Esophagus muscularis mucosa (tissue), 4 donors: ENCODE data around the gene GRIA4. TPM values are rescaled to one million over a fixed set of nuclear protein-coding genes. Genes with fewer than 3 reads are reported as not detected.

Experiments
- DNase-seq: peaks from one replicate; pipeline ENCODE4 v3.0.0-alpha.2; 2017; ENCODE audit errors: extremely low spot score
- H3K27ac ChIP-seq, 4 donors: fragments of 200-600 bp; sonication (generic); replicated peaks in 1 of 4; 1 replicate in 3 of 4; 2 replicates in 1 of 4; pipeline ENCODE4 v1.5.1; 2016 to 2019; ENCODE audit warnings: mild to moderate bottlenecking in 1 of 4
- H3K27me3 ChIP-seq, 4 donors: fragments of 200-600 bp; sonication (generic); one replicate each; pipeline versions ENCODE4 v1.5.1 to v1.6.0; 2016 to 2019
- H3K36me3 ChIP-seq, 4 donors: fragments of 200-600 bp; sonication (generic); one replicate each; pipeline ENCODE4 v1.5.1; 2016 to 2019
- H3K4me1 ChIP-seq, 4 donors: fragments of 200-600 bp; sonication (generic); one replicate each; pipeline ENCODE4 v1.5.1; 2016 to 2019
- H3K4me3 ChIP-seq, 4 donors: fragments of 200-600 bp; sonication (generic); 1 replicate in 2 of 4; 2 replicates in 2 of 4; pipeline ENCODE4 v1.5.1; 2016 to 2019; ENCODE audit warnings: mild to moderate bottlenecking in 4 of 4, moderate library complexity in 1 of 4
- H3K9me3 ChIP-seq, 4 donors: fragments of 200-600 bp; sonication (generic); 1 replicate in 3 of 4; 2 replicates in 1 of 4; pipeline ENCODE4 v1.5.1; 2016 to 2019
- CTCF ChIP-seq, 3 experiments: fragments of 200-600 bp in 2 of 3; fragments of 450-650 bp in 1 of 3; sonication (generic) in 2 of 3; IDR thresholded peaks; one replicate each; pipeline ENCODE4 v1.5.1; 2017 to 2019; ENCODE audit warnings: antibody characterized with exemption in 3 of 3, mild to moderate bottlenecking in 2 of 3, moderate library complexity in 1 of 3
- EP300 ChIP-seq: sonication (generic); formaldehyde crosslinking; IDR thresholded peaks from one replicate; pipeline ENCODE4 v1.6.1; 2017; ENCODE audit warnings: antibody characterized with exemption
- POLR2A ChIP-seq: fragments of 450-650 bp; IDR thresholded peaks from one replicate; pipeline ENCODE4 v1.6.1; 2017; ENCODE audit warnings: antibody characterized with exemption, moderate library complexity, mild to moderate bottlenecking, low read depth
- POLR2AphosphoS5 ChIP-seq, 2 donors: sonication (generic); formaldehyde crosslinking; IDR thresholded peaks; one replicate each; pipeline ENCODE4 v1.6.1; 2017; ENCODE audit warnings: antibody characterized with exemption in 2 of 2
- WGBS: methylation state at CpG from one replicate; pipeline ENCODE4 v1.1.5; 2018; 5-methylcytosine and 5-hydroxymethylcytosine counted together
- intact Hi-C: fragments of 100-400 bp; cut with DNase I; formaldehyde crosslinking; loops from one replicate; pipeline ENCODE4 v1.15.1; 2023
- total RNA-seq, 4 donors: library from RNA; depleted of rRNA; stranded (reverse); fragments of >200 nt; gene quantifications; one replicate each; pipeline versions ENCODE4 v1.1.0 to v1.2.1, GENCODE V29; 2016

GRIA4 gene
- total RNA-seq, result under 1 TPM in 1 of 4 donors, not detected in 3; 0.33 TPM

GRCh38 chr11:105609832-105610781, at the start of gene GRIA4:
Gene GRIA4 (plus strand): TSS chr11:105610073. CDS start chr11:105610998, 925 bp downstream.
- Histone ChIP-seq H3K4me3 (peak within 1 kb of the TSS; percentile 47 to 54 (median 48)), H3K9me3 (no peaks in the 10 kb centered on the region), H3K36me3 (no peaks in the 10 kb centered on the region), H3K27me3 (peaks cover 0 to 48% (median 15%) of the 10 kb centered on the region in 4 donors), H3K27ac (no peak within 1 kb of the TSS), H3K4me1 (peaks cover 14 to 28% (median 25%) of the 10 kb centered on the region in 4 donors)
- DNase-seq, result no peak
- no peak for TF ChIP-seq CTCF (IDR thresholded peaks at IDR 0.05)
- TF ChIP-seq POLR2A, result no peak
- no peak for TF ChIP-seq EP300
- TF ChIP-seq POLR2AphosphoS5 (IDR thresholded peaks at IDR 0.05), result no peak
- WGBS, result under 1% methylated on average over 23 of the region's 54 CpGs
- intact Hi-C loops, result no loop called here

GRCh38 chr11:105573091-105573490, 36.8 kb upstream of the GRIA4 start:
- no peaks in the 10 kb centered on the region for H3K4me1 ChIP-seq
- H3K27ac ChIP-seq, result no peak overlapping the region
- 74% methylated on average over 3 of the region's 3 CpGs for WGBS
- no peak for TF ChIP-seq EP300
- TF ChIP-seq POLR2AphosphoS5 (IDR thresholded peaks at IDR 0.05), result no peak
- no peak for TF ChIP-seq CTCF (IDR thresholded peaks at IDR 0.05)
- TF ChIP-seq POLR2A, result no peak
- no peaks in the 10 kb centered on the region for H3K36me3 ChIP-seq
- H3K27me3 ChIP-seq, result no peaks in the 10 kb centered on the region
- intact Hi-C loops, result no loop called here
- DNase-seq, result no peak
- H3K9me3 ChIP-seq, result no peaks in the 10 kb centered on the region
- H3K4me3 ChIP-seq, result no peak overlapping the region

- H3K27ac ChIP-seq, result no peak overlapping the region
- H3K9me3 ChIP-seq, result no peaks in the 10 kb centered on the region
- no peak overlapping the region for H3K4me3 ChIP-seq
- 91% methylated on average over 3 of the region's 3 CpGs for WGBS
- no peaks in the 10 kb centered on the region for H3K4me1 ChIP-seq
- H3K36me3 ChIP-seq, result no peaks in the 10 kb centered on the region
- TF ChIP-seq EP300 (no peak), POLR2A (no peak), CTCF (IDR thresholded peaks at IDR 0.05) (no peak), POLR2AphosphoS5 (IDR thresholded peaks at IDR 0.05) (no peak)
- no peaks in the 10 kb centered on the region for H3K27me3 ChIP-seq
- DNase-seq, result no peak
- intact Hi-C loops, result no loop called here
Measured at GRCh38 chr11:105574974-105575373, 34.9 kb upstream of the GRIA4 start.

GRCh38 chr11:105577641-105578040, 32.2 kb upstream of the GRIA4 start:
- no peak overlapping the region for H3K27ac ChIP-seq
- whole genome bisulfite sequencing, result 65% methylated on average over 2 of the region's 2 CpGs
- no peaks in the 10 kb centered on the region for H3K36me3 ChIP-seq
- no peak overlapping the region for H3K4me3 ChIP-seq
- H3K27me3 ChIP-seq, result no peaks in the 10 kb centered on the region
- no peaks in the 10 kb centered on the region for H3K9me3 ChIP-seq
- H3K4me1 ChIP-seq, result no peaks in the 10 kb centered on the region
- intact Hi-C loops, result no loop called here
- DNase-seq, result no peak
- TF ChIP-seq EP300 (no peak), CTCF (IDR thresholded peaks at IDR 0.05) (no peak), POLR2A (no peak), POLR2AphosphoS5 (IDR thresholded peaks at IDR 0.05) (no peak)
